Mammary epithelial cell (primary cell): ENCODE measurements around the gene BHLHA9.

Experiments
- CTCF ChIP-seq, 2 donors: IDR thresholded peaks in 1 of 2; conservative IDR thresholded peaks in 1 of 2; 2 replicates each; pipeline ENCODE4 v1.5.1; 2011 to 2012; ENCODE audit warnings: inconsistent platforms in 2 of 2, low read length in 2 of 2, mild to moderate bottlenecking in 2 of 2, control low read depth in 1 of 2, low read depth in 1 of 2; ENCODE audit not compliant: insufficient read depth in 1 of 2; ENCODE audit errors: extremely low read depth in 1 of 2
- EZH2 ChIP-seq: IDR thresholded peaks from 2 replicates; pipeline ENCODE4 v1.6.1; 2012; ENCODE audit warnings: low read length, inconsistent platforms, borderline replicate concordance

DNA sequence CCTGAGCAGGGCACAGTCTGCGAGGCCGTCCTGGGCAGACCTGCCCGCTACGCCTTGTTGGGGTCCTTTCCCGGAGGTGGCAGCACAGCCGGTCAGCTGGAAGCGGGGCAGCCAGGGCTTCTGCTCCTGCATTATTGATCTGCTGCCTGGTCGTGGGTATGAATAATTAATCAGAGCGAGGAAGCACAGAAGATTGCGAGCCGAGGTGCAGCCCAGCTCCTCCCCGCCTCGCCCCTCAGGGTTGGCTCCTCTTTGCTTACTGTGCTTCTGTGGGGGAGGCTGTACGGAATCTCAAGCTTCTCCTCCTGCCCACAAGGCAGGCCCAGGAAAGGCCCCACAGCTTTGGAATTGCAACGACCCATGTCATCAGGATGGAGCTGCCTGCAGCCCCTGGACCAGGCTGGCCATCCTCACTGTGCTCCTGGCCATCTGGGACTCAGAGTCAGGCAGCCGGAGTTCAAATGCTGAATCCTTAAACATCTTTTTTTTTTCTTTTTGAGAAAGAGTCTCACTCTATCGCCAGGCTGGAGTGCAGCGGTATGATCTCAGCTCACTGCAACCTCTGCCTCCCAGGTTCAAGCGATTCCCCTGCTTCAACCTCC is 34.8 kb downstream of the BHLHA9 start:
- TF ChIP-seq CTCF (conservative IDR thresholded peaks at IDR 0.05 in 1 of 2, IDR thresholded peaks at IDR 0.05 in 1 of 2; ENCODE audit: extremely low read depth in 1 of 2, insufficient read depth in 1 of 2, low read depth in 1 of 2, low read length in 2 of 2), result no peak
- no peak for TF ChIP-seq EZH2
